ENCODE data around the gene NUDT21. TPM values are rescaled to one million over a fixed set of nuclear protein-coding genes. Genes with fewer than 3 reads are reported as not detected.

NUDT21 gene
- total and polyA plus RNA-seq, 9 donors = 40.8 to 163 (median 126) TPM

DNA sequence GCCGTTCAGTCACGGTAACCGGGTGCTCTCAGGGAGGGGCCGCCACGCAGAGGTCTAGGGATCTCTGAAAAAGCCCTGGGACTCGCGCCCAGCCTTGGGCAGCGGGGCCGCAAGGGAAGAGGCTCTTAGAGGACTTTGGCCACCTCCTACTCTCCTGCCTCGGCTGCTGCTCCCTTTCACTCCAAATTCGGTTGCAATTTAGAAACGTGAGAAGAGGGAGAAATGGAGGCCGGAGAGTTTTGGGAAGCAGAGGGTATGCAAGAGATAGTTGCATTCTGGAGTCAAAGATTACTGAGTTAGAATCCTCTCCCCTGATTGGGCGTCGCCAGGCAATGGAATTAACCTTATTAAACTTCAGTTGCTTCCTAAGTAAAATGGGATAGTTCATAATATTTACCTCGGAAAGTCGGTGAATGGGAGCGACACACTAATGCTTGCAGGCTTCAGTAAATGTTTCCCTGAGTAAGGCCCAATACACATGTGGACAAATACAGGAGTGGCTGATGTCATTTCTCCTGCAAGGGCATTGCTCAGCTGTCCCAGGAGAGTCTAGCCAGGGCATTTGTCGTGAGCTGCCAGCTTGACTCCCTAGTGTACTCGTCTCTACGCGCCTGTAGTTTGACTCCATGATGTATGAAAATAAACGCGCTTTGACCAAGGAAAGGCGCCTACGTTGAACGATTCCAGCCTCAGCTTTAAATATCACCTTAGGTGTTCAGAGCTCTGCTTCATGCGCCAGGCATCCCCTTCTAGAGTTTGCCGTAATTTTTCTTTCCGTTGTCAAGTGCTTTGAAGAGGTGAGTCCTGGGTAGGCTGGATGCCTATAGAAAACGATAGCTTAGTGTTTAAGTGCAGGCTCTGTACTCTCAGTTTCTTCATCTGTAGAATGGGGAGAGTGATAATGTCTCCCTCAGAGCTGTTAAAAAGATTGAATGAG lies 889 bp upstream of the NUDT21 start:
- WGBS, 3 donors = 4 to 6% (median 5%) methylated on average over 31 of the region's 31 CpGs
- H3K36me3 ChIP-seq = no peaks in the 10 kb centered on the region
- DNase-seq = no peak
- peak overlapping the region; percentile 62 for H3K4me3 ChIP-seq
- H3K9me3 ChIP-seq = no peaks in the 10 kb centered on the region
- TF ChIP-seq EP300 (IDR thresholded peaks at IDR 0.05) (no peak), POLR2A (IDR thresholded peaks at IDR 0.05) (no peak)
- TF ChIP-seq, protein P1, sequence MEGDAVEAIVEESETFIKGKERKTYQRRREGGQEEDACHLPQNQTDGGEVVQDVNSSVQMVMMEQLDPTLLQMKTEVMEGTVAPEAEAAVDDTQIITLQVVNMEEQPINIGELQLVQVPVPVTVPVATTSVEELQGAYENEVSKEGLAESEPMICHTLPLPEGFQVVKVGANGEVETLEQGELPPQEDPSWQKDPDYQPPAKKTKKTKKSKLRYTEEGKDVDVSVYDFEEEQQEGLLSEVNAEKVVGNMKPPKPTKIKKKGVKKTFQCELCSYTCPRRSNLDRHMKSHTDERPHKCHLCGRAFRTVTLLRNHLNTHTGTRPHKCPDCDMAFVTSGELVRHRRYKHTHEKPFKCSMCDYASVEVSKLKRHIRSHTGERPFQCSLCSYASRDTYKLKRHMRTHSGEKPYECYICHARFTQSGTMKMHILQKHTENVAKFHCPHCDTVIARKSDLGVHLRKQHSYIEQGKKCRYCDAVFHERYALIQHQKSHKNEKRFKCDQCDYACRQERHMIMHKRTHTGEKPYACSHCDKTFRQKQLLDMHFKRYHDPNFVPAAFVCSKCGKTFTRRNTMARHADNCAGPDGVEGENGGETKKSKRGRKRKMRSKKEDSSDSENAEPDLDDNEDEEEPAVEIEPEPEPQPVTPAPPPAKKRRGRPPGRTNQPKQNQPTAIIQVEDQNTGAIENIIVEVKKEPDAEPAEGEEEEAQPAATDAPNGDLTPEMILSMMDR (IDR thresholded peaks at IDR 0.05) = no peak
- intact Hi-C loops (cut with DNase I) = no loop called here
- H3K27ac ChIP-seq = peak overlapping the region in 1 of 2 donors; percentile 6
- H3K4me1 ChIP-seq (ENCODE audit: insufficient read depth) = peaks cover 14% of the 10 kb centered on the region
- no peaks in the 10 kb centered on the region for H3K27me3 ChIP-seq

DNA sequence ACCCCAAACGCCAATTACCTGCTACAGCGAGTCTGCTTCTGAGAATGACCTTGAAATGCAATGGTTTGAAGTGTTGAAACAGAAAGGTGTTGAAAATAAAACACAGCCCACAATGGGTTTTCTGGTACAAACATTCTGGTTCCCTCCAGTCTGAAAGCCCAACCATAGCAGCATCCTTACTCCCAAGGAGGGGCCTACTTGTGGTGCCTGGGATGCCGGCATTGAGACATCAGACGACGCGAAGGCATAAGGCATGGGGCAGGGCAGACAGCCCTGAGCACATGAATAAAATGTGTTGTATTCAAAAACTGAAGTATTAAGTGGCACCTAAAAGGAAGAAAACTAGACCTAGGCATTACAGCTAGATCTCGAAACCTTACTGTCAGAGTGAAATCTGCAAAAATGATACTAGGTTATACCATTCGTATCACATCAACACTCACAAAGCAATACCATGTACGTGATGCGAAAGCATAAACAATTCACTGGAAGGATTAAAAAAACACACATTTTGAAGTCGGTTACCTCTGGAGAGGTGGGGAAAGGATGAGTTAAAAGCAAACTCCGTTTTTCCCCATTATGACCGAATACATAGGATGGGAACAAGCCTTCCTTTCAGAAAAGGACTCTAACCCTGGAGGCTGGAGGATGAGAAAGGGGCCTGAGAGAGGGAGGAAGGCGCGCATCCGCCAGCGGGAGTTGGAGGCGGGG lies 702 bp downstream of the NUDT21 start:
- TF ChIP-seq, protein P1 (IDR thresholded peaks at IDR 0.05) = no peak
- TF ChIP-seq POLR2A (IDR thresholded peaks at IDR 0.05) (no peak), EP300 (IDR thresholded peaks at IDR 0.05) (no peak)
- Histone ChIP-seq H3K36me3 (no peaks in the 10 kb centered on the region), H3K4me1 (ENCODE audit: insufficient read depth) (peaks cover 14% of the 10 kb centered on the region), H3K4me3 (peak overlapping the region; percentile 62), H3K9me3 (no peaks in the 10 kb centered on the region), H3K27me3 (no peaks in the 10 kb centered on the region), H3K27ac (peak overlapping the region in 1 of 2 donors; percentile 66)
- 2 to 4% (median 3%) methylated on average over 18 of the region's 18 CpGs for WGBS, 3 donors
- intact Hi-C loops (cut with DNase I) = no loop called here
- DNase-seq = no peak

DNA sequence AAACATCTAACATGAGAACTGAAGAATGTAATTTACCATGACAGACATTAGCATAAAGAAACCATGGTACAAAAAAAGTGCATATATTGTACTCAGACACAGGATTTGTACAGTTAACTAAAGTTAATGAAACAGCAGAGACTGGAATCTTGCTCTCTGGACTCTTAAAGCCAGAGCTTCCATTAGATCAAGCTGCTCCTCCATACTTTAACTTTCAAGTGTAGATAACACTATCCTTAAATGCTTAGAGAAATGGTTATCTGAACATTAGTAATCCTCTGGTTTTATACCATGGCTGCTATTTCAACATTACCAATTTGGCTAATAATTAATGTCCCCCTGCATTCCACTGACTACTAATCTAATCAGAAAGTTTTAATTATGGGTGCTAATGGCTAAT lies 3.1 kb downstream of the NUDT21 start:
- H3K36me3 ChIP-seq = no peaks in the 10 kb centered on the region
- intact Hi-C loops (cut with DNase I) = no loop called here
- no peaks in the 10 kb centered on the region for H3K27me3 ChIP-seq
- no peaks in the 10 kb centered on the region for H3K9me3 ChIP-seq
- no peak for DNase-seq
- no peak overlapping the region for H3K4me3 ChIP-seq
- peaks cover 14% of the 10 kb centered on the region for H3K4me1 ChIP-seq (ENCODE audit: insufficient read depth)
- TF ChIP-seq POLR2A (IDR thresholded peaks at IDR 0.05) = no peak
- no peak for TF ChIP-seq EP300 (IDR thresholded peaks at IDR 0.05)
- TF ChIP-seq, protein P1 (IDR thresholded peaks at IDR 0.05) = no peak
- no peak overlapping the region for H3K27ac ChIP-seq

DNA sequence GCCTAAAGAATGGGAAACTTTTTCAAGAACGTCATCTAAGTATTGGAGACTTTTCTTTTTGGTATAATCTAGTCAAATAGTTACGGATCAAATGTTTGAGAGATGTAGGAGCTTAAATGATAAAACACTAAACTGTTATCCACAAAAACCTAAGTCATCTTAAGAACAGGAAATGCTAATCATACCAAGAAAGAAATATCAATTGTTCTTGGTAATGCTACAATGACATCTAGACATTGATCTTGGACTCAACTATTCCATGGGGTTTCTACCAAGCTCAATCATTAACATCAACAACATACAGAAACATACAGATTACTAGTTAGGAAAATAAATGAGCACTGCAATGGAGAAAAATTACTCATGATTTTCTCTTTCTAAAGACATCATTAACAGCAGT lies 3.8 kb downstream of the NUDT21 start:
- Histone ChIP-seq H3K4me1 (ENCODE audit: insufficient read depth) (peaks cover 11% of the 10 kb centered on the region), H3K36me3 (no peaks in the 10 kb centered on the region), H3K9me3 (no peaks in the 10 kb centered on the region), H3K27ac (no peak overlapping the region), H3K27me3 (no peaks in the 10 kb centered on the region), H3K4me3 (no peak overlapping the region)
- WGBS, 3 donors = 39 to 83% (median 81%) methylated on average over 2 of the region's 2 CpGs
- intact Hi-C loops (cut with DNase I) = no loop called here
- no peak for DNase-seq
- TF ChIP-seq, protein P1 (IDR thresholded peaks at IDR 0.05) = no peak
- TF ChIP-seq POLR2A (IDR thresholded peaks at IDR 0.05) (no peak), EP300 (IDR thresholded peaks at IDR 0.05) (no peak)

Measured in ovary (tissue), 9 donors.